Mucosa of gallbladder (tissue), 1 donor: Measurements from ENCODE around the gene NVL. TPM values are rescaled to one million over a fixed set of nuclear protein-coding genes. Genes with fewer than 3 reads are reported as not detected.
"Not testable (repeated sequence)": the region's sequence is repeated elsewhere in the genome, so short reads cannot be mapped to it uniquely, and the experiment has no call there.

Experiments used
- DNase-seq: peaks from one replicate; pipeline ENCODE4 v3.0.0-alpha.2; 2020; ENCODE audit warnings: low spot score
- total RNA-seq: library from RNA; stranded (reverse); gene quantifications from one replicate; pipeline ENCODE4 v1.2.1, GENCODE V29; 2021
- donor health status: DM: no; HTN: no; CAD: no.

The NVL gene
- total RNA-seq, 1 donor from 2014 or later = 17.6 TPM

GRCh38 chr1:224237119-224237881, 92.7 kb downstream of the NVL start:
- no peak for DNase-seq

GRCh38 chr1:224235813-224236493, 94.0 kb downstream of the NVL start:
- no peak for DNase-seq

GRCh38 chr1:224234017-224234416, 96.0 kb downstream of the NVL start:
- DNase-seq = no peak

GRCh38 chr1:224226849-224227502, 103.0 kb downstream of the NVL start:
- DNase-seq = no peak

GRCh38 chr1:224223819-224224714, 105.9 kb downstream of the NVL start:
- no peak for DNase-seq

GRCh38 chr1:224219612-224220059, 110.3 kb downstream of the NVL start:
- no peak for DNase-seq

GRCh38 chr1:224219011-224219611, 110.9 kb downstream of the NVL start:
- DNase-seq = no peak

- DNase-seq = no peak
Measured at GRCh38 chr1:224217655-224218623, 112.0 kb downstream of the NVL start.

GRCh38 chr1:224216382-224216781, 113.6 kb downstream of the NVL start:
- DNase-seq = no peak

GRCh38 chr1:224213438-224214119, 116.4 kb downstream of the NVL start:
- DNase-seq = no peak

- DNase-seq = no peak
Measured at GRCh38 chr1:224212618-224213061, 117.3 kb downstream of the NVL start.

GRCh38 chr1:224211206-224211962, 118.6 kb downstream of the NVL start:
- no peak for DNase-seq

- DNase-seq = not testable (repeated sequence)
Measured at GRCh38 chr1:224205931-224206538, 123.9 kb downstream of the NVL start.

- DNase-seq = no peak
Measured at GRCh38 chr1:224205438-224205840, 124.5 kb downstream of the NVL start.

GRCh38 chr1:224203243-224204016, 126.5 kb downstream of the NVL start:
- peak; percentile 52 for DNase-seq

GRCh38 chr1:224201853-224202252, 128.1 kb downstream of the NVL start:
- no peak for DNase-seq

GRCh38 chr1:224201383-224201782, 128.6 kb downstream of the NVL start:
- no peak for DNase-seq
